Psoas muscle (tissue), 8 donors: Measurements from ENCODE around the gene C19orf44. TPM values are rescaled to one million over a fixed set of nuclear protein-coding genes. Genes with fewer than 3 reads are reported as not detected.
"Not testable (repeated sequence)": the region's sequence is repeated elsewhere in the genome, so short reads cannot be mapped to it uniquely, and the experiment has no call there.

ENCODE experiments used
- ATAC-seq, 4 donors: fragments of 200-7000 bp; cut with Tn5 transposase; one replicate each; pipeline ENCODE4 v1.9.1; 2020; ENCODE audit warnings: moderate library complexity in 3 of 4, mild to moderate bottlenecking in 2 of 4
- DNase-seq, 2 donors: peaks; one replicate each; pipeline ENCODE4 v3.0.0-alpha.2; 2020
- H3K27ac ChIP-seq: fragments of 200-600 bp; one replicate; pipeline ENCODE4 v1.8.0; 2022
- H3K27me3 ChIP-seq, 3 donors: fragments of 200-600 bp in 1 of 3; one replicate each; pipeline versions ENCODE4 v1.6.1 to v1.8.0; 2013 to 2022; ENCODE audit warnings: low read length in 2 of 3, mild to moderate bottlenecking in 2 of 3, moderate library complexity in 1 of 3; ENCODE audit not compliant: insufficient read depth in 3 of 3
- H3K36me3 ChIP-seq, 2 donors: fragments of 200-600 bp in 1 of 2; one replicate each; pipeline versions ENCODE4 v1.6.1 to v1.8.0; 2013 to 2022; ENCODE audit warnings: low read depth in 1 of 2, mild to moderate bottlenecking in 1 of 2, moderate library complexity in 1 of 2; ENCODE audit not compliant: insufficient read depth in 1 of 2
- H3K4me1 ChIP-seq: fragments of 200-600 bp; one replicate; pipeline ENCODE4 v1.8.0; 2022
- H3K4me3 ChIP-seq: fragments of 200-600 bp; one replicate; pipeline ENCODE4 v1.8.0; 2022; ENCODE audit warnings: mild to moderate bottlenecking
- H3K9me3 ChIP-seq: fragments of 200-600 bp; one replicate; pipeline ENCODE4 v1.8.0; 2022
- CTCF ChIP-seq: fragments of 200-600 bp; IDR thresholded peaks from one replicate; pipeline ENCODE4 v1.8.0; 2022; ENCODE audit warnings: antibody characterized with exemption
- WGBS, 3 donors: extraction: QIAGEN DNeasy Blood & Tissue Kit; methylation state at CpG; one replicate each; pipeline versions ENCODE4 v1.1.6 to v1.1.7; 2013; 5-methylcytosine and 5-hydroxymethylcytosine counted together
- intact Hi-C, 2 donors: fragments of 100-400 bp; cut with DNase I; formaldehyde crosslinking; loops; one replicate each; pipeline versions ENCODE4 v1.11.0 to v1.14.2; 2022
- long read RNA-seq, 2 donors: library from polyadenylated mRNA; unstranded; transcript quantifications; one replicate each; pipeline ENCODE4 v2.0.0, GENCODE V29; 2021
- polyA plus RNA-seq, 3 donors: library from polyadenylated mRNA; stranded (reverse); fragments of 200-250 nt; gene quantifications; one replicate each; pipeline ENCODE4 v1.2.3, GENCODE V29; 2013
- total RNA-seq, 4 donors: library from RNA; stranded (reverse); fragmentation: NEBNext Ultra II Directional in 2 of 4; extraction: Animal tissue kit (Norgen Biotek cat#: 25700) in 2 of 4; gene quantifications; one replicate each; pipeline versions ENCODE4 v1.2.1 to v1.2.4, GENCODE V29; 2021 to 2023
- donor health status: healthy with polysubstance abuse.
- donor health status: DM: no; HTN: no; CAD: no; lungs with moderate emphysema.
- donor health status: Bipolar disorder and iron deficiency.
- donor health status: healthy.
- donor health status: DM: yes; HTN: yes; CAD: no.
- donor health status: DM: no; HTN: no; CAD: no.
- donor health status: DM: no; HTN: no; CAD: no.
- donor health status: DM: yes; HTN: yes; CAD: no.

Gene C19orf44
- 1 to 10 TPM; 3.8 to 7.1 (median 5.2) TPM for total RNA-seq
- 1 to 10 TPM; 5.7 to 7.4 (median 6.1) TPM for polyA plus RNA-seq
- long read RNA-seq, donor 1, partial matches to known transcripts = 1 of 2 reads
- long read RNA-seq, donor 1, other reads (novel, unspliced or antisense) = 1 of 2 reads
- long read RNA-seq, donor 2, partial matches to known transcripts = 3 of 8 reads
- long read RNA-seq, donor 2, other reads (novel, unspliced or antisense) = 5 of 8 reads

DNA sequence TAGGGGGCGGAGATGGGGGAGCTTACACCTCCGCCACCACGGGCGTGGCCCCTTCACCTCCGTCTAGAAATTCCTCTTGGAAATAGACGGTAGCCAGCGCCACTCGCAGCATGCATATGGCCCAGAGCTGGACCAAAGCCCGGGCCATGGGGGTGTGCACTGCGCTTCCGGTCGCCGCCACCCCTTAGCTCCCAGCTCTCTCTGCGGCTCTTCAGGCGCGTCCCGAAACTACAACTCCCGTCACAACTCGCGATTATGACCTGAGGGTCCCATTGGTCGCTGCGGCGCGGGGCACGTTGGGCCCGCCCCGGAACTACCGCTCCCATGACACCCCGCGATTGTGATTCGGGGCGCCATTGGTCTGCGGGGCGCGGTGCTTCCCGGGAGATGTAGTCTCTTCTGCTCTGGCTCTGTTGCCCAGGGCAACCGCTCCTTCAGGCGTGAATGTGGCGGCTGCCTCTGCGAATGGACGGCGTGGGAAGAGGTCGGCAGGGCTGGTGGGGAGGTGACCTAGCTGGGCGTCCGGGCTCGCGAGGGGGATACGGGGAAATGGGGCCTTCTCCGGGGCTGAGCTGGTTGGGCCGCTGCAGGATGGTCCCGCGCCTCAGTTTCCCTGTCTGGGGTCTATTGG is at the start of gene C19orf44, which contains the start of gene CALR3:
TSS of gene C19orf44 (plus strand) at position 413 of the 631 bp plus-strand sequence. CDS start 4,399 bp downstream, outside the sequence.
TSS of gene CALR3 (minus strand) at position 186 of the 631 bp plus-strand sequence. CDS start at position 148, 38 bp downstream.
- intact Hi-C loops = loop anchor here in 1 of 2 donors (5.0 kb wide), 2 partner anchors 46 to 54 kb away; partner anchors contain the start of gene CHERP
- peak; percentile 99 for DNase-seq
- whole genome bisulfite sequencing, 3 donors = 0 to 1% (median 1%) methylated on average over 50 to 52 of the region's 52 CpGs
- peak within 1 kb of the TSS; percentile 81 for H3K4me3 ChIP-seq
- H3K36me3 ChIP-seq = peaks cover 0 to 7% of the 10 kb centered on the region in 2 donors
- peak within 1 kb of the TSS; percentile 89 for H3K27ac ChIP-seq
- peak; percentile 96 to 98 (median 98) for ATAC-seq
- H3K9me3 ChIP-seq = no peaks in the 10 kb centered on the region
- no peaks in the 10 kb centered on the region for H3K27me3 ChIP-seq
- peak; percentile 18 for TF ChIP-seq CTCF
- peaks cover 8% of the 10 kb centered on the region for H3K4me1 ChIP-seq

GRCh38 chr19:16446724-16447368 is 49.3 kb upstream of the C19orf44 start:
- Histone ChIP-seq H3K27me3 (no peaks in the 10 kb centered on the region), H3K27ac (peak overlapping the region; percentile 82), H3K4me1 (peaks cover 58% of the 10 kb centered on the region), H3K4me3 (no peak overlapping the region), H3K9me3 (no peaks in the 10 kb centered on the region), H3K36me3 (no peaks in the 10 kb centered on the region)
- intact Hi-C loops = no loop called here
- WGBS, 3 donors = 13 to 21% (median 19%) methylated on average over 9 of the region's 9 CpGs
- peak; percentile 78 to 88 for DNase-seq
- ATAC-seq = peak; percentile 85 to 87 (median 86)
- TF ChIP-seq CTCF = no peak

DNA sequence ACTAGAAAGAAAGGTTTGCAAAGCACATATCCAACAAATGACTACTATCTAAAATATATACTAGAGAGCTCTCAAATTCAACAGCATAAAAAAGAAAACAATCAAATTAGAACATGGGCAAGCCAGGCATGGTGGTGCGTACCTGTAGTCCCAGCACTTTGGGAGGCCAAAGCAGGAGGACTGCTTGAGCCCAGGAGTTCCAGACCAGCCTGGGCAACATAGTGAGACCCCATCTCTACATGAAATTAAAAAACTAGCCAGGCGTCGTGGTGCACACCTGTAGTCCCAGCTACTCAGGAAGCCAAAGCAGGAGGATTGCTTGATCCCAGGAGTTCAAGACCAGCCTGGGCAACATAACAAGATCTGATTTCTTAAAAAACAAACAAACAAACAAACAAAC is 47.3 kb upstream of the C19orf44 start:
- intact Hi-C loops, H3K27me3 ChIP-seq, H3K36me3 ChIP-seq, H3K4me3 ChIP-seq, ATAC-seq, DNase-seq, H3K9me3 ChIP-seq: not testable (repeated sequence)
- WGBS, 3 donors = 95 to 100% (median 95%) methylated on average over 3 of the region's 3 CpGs
- Histone ChIP-seq H3K4me1 (peaks cover 60% of the 10 kb centered on the region), H3K27ac (peak overlapping the region; percentile 82)

DNA sequence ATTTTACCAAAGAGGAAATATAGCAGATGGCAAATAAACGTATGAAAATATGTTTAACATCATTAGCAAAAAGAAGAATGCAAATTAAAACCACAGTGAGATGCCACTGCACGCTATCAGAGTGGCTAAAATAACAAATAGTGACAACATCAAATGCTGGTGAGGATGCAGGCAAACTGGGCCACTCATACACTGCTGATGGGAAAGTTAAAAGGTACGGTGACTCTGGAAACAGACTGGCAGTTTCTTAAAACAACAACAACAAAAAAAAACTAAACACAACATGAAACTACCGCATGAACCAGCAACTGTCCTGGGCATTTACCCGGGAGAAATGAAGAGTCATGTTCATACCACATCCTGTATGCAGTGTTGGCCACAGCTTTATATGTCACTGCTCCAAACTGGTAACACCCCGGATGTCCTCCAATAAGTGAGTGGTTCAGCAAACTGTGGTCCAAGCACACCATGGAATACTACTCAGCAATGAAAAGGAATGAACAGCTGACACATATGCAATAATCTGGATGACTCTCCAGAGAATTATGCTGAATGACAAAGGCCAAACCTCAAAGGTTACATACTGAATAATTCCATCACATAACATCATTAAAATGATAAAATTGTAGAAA is 46.7 kb upstream of the C19orf44 start:
- Histone ChIP-seq H3K36me3 (no peaks in the 10 kb centered on the region), H3K4me1 (peaks cover 60% of the 10 kb centered on the region), H3K4me3 (no peak overlapping the region), H3K9me3 (no peaks in the 10 kb centered on the region), H3K27me3 (no peaks in the 10 kb centered on the region), H3K27ac (peak overlapping the region; percentile 82)
- ATAC-seq (peak in 2 of 4 donors; percentile 15 to 23), DNase-seq (no peak)
- intact Hi-C loops = no loop called here
- no peak for TF ChIP-seq CTCF
- 59 to 85% (median 62%) methylated on average over 6 of the region's 6 CpGs for WGBS, 3 donors

DNA sequence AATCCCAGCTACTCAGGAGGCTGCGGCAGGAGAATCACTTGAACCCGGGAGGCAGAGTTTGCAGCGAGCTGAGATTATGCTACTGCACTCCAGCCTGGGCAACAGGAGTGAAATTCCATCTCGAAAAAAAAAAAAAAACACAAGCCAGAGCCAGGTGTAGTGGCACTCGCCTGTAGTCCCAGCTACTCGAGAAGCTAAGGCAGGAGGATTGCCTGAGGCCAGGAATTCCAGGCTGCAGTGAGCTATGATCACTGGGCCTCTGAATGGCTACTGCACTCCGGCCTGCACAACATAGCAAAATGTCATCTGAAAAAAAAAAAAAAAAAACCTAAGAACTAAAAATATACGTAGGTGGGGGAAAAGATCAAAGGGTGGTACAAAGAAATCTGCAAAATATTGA is 43.9 kb upstream of the C19orf44 start:
- Histone ChIP-seq H3K4me1 (peaks cover 58% of the 10 kb centered on the region), H3K4me3 (no peak overlapping the region), H3K27me3 (no peaks in the 10 kb centered on the region), H3K27ac (peak overlapping the region; percentile 94), H3K36me3 (no peaks in the 10 kb centered on the region), H3K9me3 (no peaks in the 10 kb centered on the region)
- 28 to 46% (median 34%) methylated on average over 8 of the region's 8 CpGs for WGBS, 3 donors
- no peak for TF ChIP-seq CTCF
- intact Hi-C loops = no loop called here
- no peak for DNase-seq
- ATAC-seq = peak; percentile 22 to 51 (median 32)
